Ovary (tissue), 9 donors: Measurements from ENCODE around the gene DNAH9. TPM values are rescaled to one million over a fixed set of nuclear protein-coding genes. Genes with fewer than 3 reads are reported as not detected.

ENCODE experiments used
- DNase-seq, 5 donors: peaks; one replicate each; pipeline ENCODE4 v3.0.0-alpha.2; 2019 to 2020
- H3K27ac ChIP-seq, 2 donors: fragments of 200-600 bp; one replicate each; pipeline versions ENCODE4 v1.5.1 to v1.8.0; 2019 to 2022
- H3K27me3 ChIP-seq: fragments of 200-600 bp; one replicate; pipeline ENCODE4 v1.8.0; 2022
- H3K36me3 ChIP-seq: fragments of 200-600 bp; sonication (generic); one replicate; pipeline ENCODE4 v1.5.1; 2019
- H3K4me1 ChIP-seq: one replicate; pipeline ENCODE4 v1.8.1; 2013; ENCODE audit warnings: mild to moderate bottlenecking, moderate library complexity; ENCODE audit not compliant: insufficient read depth
- H3K4me3 ChIP-seq: fragments of 200-600 bp; sonication (generic); one replicate; pipeline ENCODE4 v1.5.1; 2017
- H3K9me3 ChIP-seq, 2 donors: fragments of 200-600 bp in 1 of 2; sonication (generic) in 1 of 2; one replicate each; pipeline versions ENCODE4 v1.5.1 to v1.8.1; 2013 to 2019; ENCODE audit warnings: mild to moderate bottlenecking in 1 of 2, moderate library complexity in 1 of 2
- EP300 ChIP-seq: sonication (generic); formaldehyde crosslinking; IDR thresholded peaks from one replicate; pipeline ENCODE4 v1.6.1; 2017; ENCODE audit warnings: antibody characterized with exemption
- POLR2A ChIP-seq: fragments of 450-650 bp; IDR thresholded peaks from one replicate; pipeline ENCODE4 v1.6.1; 2017; ENCODE audit warnings: antibody characterized with exemption, mild to moderate bottlenecking, moderate library complexity
- WGBS, 3 donors: extraction: QIAGEN DNeasy Blood & Tissue Kit in 1 of 3; methylation state at CpG; one replicate each; pipeline versions ENCODE4 v1.1.5 to v1.1.7; 2013 to 2017; 5-methylcytosine and 5-hydroxymethylcytosine counted together
- intact Hi-C, 4 donors: fragments of 100-400 bp; cut with DNase I; formaldehyde crosslinking; loops; one replicate each; pipeline versions ENCODE4 v1.11.0 to v1.15.1; 2022 to 2023
- polyA plus RNA-seq, 2 donors: library from polyadenylated mRNA; stranded (reverse); fragments of 200-250 nt in 1 of 2; fragments of 350-450 nt in 1 of 2; fragmentation: Illumina TruSeq in 1 of 2; extraction: RNeasy Lipid Tissue Mini Kit (QIAGEN cat#74804) in 1 of 2; gene quantifications; one replicate each; pipeline ENCODE4 v1.2.3, GENCODE V29; 2013 to 2014
- total RNA-seq, 7 donors: library from RNA; depleted of rRNA in 2 of 7; stranded (reverse); fragments of >200 nt in 2 of 7; fragmentation: NEBNext Ultra II Directional in 3 of 7; extraction: Animal tissue kit (Norgen Biotek cat#: 25700) in 3 of 7; gene quantifications; one replicate each; pipeline versions ENCODE4 v1.1.0 to v1.2.4, GENCODE V29; 2016 to 2023
- TF ChIP-seq, protein P1 (sequence below), 3 donors: fragments of 450-650 bp in 2 of 3; fragments of 200-600 bp in 1 of 3; IDR thresholded peaks; one replicate each; pipeline versions ENCODE4 v1.5.1 to v1.8.0; 2016 to 2022; ENCODE audit warnings: antibody characterized with exemption in 3 of 3, mild to moderate bottlenecking in 1 of 3
- donor health status: DM: no; HTN: no; CAD: no; lungs with moderate emphysema.
- donor health status: DM: no; HTN: no; CAD: no.
- donor health status: Bipolar disorder and iron deficiency.
- donor health status: DM: yes; HTN: yes; CAD: no.
- donor health status: DM: no; HTN: no; CAD: no.
- donor health status: DM: yes; HTN: yes; CAD: no.

The DNAH9 gene
- total and polyA plus RNA-seq, 9 donors = 1.4 to 43.7 (median 3.4) TPM

DNA sequence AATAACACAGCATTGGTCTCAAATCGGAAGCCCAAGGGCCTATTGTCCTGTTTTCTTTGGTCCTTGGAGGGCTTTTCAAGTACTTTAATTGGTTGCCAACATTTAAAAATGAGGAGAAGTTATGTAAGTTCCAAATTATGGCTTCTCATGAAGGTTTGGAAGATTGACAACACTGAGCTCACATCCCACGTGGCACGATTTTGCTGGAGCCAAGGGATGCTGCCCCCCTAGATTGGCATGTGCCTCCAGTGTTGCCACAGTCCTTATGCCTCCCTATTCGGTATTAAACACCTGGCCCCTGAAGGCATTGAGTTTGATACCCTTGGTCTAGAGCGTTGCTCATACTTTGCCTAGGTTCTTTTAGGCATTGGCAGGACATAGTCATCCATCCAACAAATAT, 291.0 kb downstream of the DNAH9 start:
- intact Hi-C loops = no loop called here
- no peaks in the 10 kb centered on the region for H3K36me3 ChIP-seq
- no peaks in the 10 kb centered on the region for H3K4me1 ChIP-seq
- H3K4me3 ChIP-seq = no peak overlapping the region
- H3K27ac ChIP-seq = no peak overlapping the region
- TF ChIP-seq POLR2A = no peak
- TF ChIP-seq, protein P1, sequence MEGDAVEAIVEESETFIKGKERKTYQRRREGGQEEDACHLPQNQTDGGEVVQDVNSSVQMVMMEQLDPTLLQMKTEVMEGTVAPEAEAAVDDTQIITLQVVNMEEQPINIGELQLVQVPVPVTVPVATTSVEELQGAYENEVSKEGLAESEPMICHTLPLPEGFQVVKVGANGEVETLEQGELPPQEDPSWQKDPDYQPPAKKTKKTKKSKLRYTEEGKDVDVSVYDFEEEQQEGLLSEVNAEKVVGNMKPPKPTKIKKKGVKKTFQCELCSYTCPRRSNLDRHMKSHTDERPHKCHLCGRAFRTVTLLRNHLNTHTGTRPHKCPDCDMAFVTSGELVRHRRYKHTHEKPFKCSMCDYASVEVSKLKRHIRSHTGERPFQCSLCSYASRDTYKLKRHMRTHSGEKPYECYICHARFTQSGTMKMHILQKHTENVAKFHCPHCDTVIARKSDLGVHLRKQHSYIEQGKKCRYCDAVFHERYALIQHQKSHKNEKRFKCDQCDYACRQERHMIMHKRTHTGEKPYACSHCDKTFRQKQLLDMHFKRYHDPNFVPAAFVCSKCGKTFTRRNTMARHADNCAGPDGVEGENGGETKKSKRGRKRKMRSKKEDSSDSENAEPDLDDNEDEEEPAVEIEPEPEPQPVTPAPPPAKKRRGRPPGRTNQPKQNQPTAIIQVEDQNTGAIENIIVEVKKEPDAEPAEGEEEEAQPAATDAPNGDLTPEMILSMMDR (IDR thresholded peaks at IDR 0.05) = no peak
- no peak for TF ChIP-seq EP300
- 85 to 91% (median 85%) methylated on average over 5 of the region's 5 CpGs for WGBS, 3 donors
- H3K27me3 ChIP-seq = no peaks in the 10 kb centered on the region
- no peak for DNase-seq
- H3K9me3 ChIP-seq = no peaks in the 10 kb centered on the region

DNA sequence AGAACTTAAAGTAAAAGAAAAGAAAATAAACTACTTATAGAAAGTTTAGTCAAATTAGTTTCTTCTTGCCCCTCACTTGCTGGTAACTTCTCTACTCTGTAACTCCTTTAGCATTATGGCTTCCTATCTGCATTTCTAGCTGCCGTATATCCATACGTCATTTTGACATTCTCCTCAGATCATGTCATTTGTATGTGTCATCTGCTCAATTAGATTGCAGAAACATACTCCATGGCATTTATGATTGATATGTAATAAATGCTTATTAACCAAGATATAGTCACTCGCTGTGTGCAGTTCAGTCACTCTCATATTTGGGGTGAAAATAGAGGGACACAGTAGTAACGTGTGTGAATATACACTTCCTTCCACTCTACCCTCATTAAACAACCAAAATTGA, 295.6 kb downstream of the DNAH9 start:
- TF ChIP-seq EP300 (no peak), POLR2A (no peak)
- TF ChIP-seq, protein P1 (IDR thresholded peaks at IDR 0.05) = no peak
- no peak overlapping the region for H3K4me3 ChIP-seq
- DNase-seq = no peak
- 94 to 95% (median 94%) methylated on average over 4 of the region's 4 CpGs for WGBS, 3 donors
- no peak overlapping the region for H3K27ac ChIP-seq
- intact Hi-C loops = no loop called here
- no peaks in the 10 kb centered on the region for H3K4me1 ChIP-seq
- H3K27me3 ChIP-seq = no peaks in the 10 kb centered on the region
- H3K9me3 ChIP-seq = no peaks in the 10 kb centered on the region
- H3K36me3 ChIP-seq = no peaks in the 10 kb centered on the region

DNA sequence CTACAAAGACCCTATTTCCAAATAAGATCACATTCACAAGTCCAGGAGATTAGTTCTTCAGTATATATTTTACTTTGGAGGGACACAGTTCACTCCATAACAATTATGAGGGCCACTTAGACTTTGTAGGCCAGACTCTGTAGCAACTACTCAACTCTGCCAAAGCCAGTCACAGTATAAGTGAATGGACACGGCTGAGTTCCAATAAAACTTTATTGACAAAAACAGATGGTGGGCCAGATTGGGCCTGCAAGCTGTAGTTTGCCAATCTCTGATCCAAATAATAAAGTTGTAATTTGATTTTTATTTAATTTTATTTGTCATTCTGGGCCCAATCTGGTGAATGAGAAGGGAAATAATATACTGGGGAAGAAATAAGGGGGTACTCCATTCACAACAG, 297.9 kb downstream of the DNAH9 start:
- no peak overlapping the region for H3K27ac ChIP-seq
- TF ChIP-seq, protein P1 (IDR thresholded peaks at IDR 0.05) = no peak
- TF ChIP-seq POLR2A = no peak
- no peak for TF ChIP-seq EP300
- H3K36me3 ChIP-seq = no peaks in the 10 kb centered on the region
- no peaks in the 10 kb centered on the region for H3K9me3 ChIP-seq
- intact Hi-C loops = no loop called here
- WGBS, 3 donors = 91 to 98% (median 95%) methylated on average over 1 of the region's 1 CpG
- H3K27me3 ChIP-seq = no peaks in the 10 kb centered on the region
- no peak for DNase-seq
- no peaks in the 10 kb centered on the region for H3K4me1 ChIP-seq
- no peak overlapping the region for H3K4me3 ChIP-seq

DNA sequence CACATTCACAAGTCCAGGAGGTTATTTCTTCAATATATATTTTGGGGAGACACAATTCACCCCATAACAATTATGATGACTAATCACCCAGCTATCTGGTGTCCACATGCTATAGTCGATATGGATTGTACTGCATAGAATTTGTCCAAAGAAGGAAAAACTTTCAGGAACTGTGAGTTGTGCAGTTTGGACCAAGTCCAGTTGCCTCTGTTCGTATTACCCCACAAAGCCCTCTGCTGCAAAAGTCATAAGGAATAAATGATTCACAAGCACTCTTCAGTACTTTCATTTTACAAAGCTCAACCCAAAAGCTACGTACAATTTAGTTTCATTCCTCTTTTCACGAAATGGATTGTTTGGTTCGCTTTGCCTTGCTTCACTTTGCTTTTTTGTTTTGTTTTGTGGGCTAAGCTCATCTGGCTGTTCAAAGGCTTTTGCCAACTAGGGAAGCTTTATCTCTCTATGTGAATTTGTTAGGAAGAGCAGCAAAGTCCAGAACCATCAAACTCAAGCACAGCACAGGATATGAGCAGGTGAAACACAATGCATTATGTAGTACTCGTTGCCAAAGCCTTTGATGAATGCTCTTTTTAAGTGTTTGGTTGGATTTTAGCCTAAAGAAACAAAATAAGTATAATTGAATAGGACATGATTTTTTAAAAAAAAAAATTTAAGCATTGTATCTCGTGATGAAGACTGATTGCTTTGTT, 300.4 kb downstream of the DNAH9 start:
- Histone ChIP-seq H3K27ac (no peak overlapping the region), H3K9me3 (no peaks in the 10 kb centered on the region), H3K36me3 (no peaks in the 10 kb centered on the region), H3K27me3 (no peaks in the 10 kb centered on the region), H3K4me1 (no peaks in the 10 kb centered on the region), H3K4me3 (no peak overlapping the region)
- intact Hi-C loops = no loop called here
- no peak for DNase-seq
- TF ChIP-seq POLR2A = no peak
- TF ChIP-seq, protein P1 (IDR thresholded peaks at IDR 0.05) = no peak
- TF ChIP-seq EP300 = no peak
- WGBS, 3 donors = 58 to 65% (median 64%) methylated on average over 7 of the region's 7 CpGs
